GM21515 (cell line): Measurements from ENCODE around the gene NEK11.
A peak's percentile ranks its signal among the peaks of the same experiment; 100 is the strongest.
"Not testable (repeated sequence)": the region's sequence is repeated elsewhere in the genome, so short reads cannot be mapped to it uniquely, and the experiment has no call there.

ENCODE experiments used
- ATAC-seq: cut with Tn5 transposase; IDR thresholded peaks from one replicate; pipeline ENCODE4 v1.9.1; 2021; ENCODE audit not compliant: unreplicated experiment

NEK11 gene

DNA sequence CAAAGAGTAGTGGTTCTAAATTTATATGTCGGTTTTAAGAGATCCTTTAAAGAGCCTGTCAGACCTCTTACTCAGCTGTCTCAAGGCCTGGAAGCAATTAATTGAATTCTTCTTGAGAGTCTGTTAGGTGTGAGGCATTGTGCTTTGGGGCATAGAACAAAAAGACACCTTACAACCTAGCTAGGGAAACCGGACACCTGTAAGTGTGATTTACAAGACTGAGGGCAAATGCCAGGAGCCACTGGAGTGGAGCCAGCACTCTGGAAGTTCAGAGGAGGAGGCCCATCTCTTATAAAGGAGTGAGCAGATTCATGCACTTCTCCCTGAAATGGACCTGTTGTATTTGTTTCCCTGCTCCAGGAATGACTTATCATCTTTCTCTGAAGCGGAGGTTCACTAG is 257.2 kb downstream of the NEK11 start:
- no peak for ATAC-seq

DNA sequence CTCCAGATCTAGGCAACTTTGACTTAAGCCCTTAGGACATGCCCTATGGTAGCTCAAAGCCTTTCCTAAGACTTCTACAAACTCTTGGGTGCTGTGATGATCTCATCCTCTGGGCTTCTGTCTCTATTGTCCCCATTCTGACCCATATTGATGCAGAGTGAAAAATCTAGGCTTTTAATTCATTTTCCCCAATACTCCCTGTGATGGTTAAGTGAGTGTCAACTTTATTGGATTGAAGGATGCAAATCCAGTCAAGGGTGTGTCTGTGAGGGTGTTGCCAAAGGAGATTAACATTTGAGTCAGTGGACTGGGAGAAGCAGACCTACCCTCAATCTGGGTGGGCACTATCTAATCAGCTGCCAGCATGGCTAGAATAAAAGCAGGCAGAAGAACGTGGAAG is 257.6 kb downstream of the NEK11 start:
- ATAC-seq = no peak

- no peak for ATAC-seq
Measured at GRCh38 chr3:131285456-131285855, 258.8 kb downstream of the NEK11 start.

GRCh38 chr3:131299836-131300235 is 273.2 kb downstream of the NEK11 start:
- no peak for ATAC-seq

DNA sequence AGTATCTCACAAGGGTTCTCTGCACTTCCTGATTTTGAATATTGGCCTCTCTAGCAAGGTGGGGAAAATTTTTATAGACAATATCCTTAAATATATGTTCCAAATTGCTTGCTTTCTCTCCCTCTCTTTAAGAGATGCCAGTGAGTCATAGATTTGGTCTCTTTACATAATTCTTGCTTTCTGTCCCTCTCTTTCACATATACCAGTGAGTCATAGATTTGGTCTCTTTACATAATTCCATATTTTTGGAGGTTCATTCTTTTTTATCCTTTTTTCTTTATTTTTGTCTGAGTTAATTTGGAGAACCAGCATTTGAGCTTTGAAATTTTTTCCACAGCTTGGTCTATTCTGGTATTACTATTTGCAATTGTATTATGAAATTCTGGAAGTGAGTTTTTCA is 277.2 kb downstream of the NEK11 start:
- ATAC-seq = no peak

GRCh38 chr3:131304890-131305289 is 278.2 kb downstream of the NEK11 start:
- ATAC-seq = no peak

- no peak for ATAC-seq
Measured at GRCh38 chr3:131306242-131306641, 279.6 kb downstream of the NEK11 start.

GRCh38 chr3:131314318-131314717 is 287.6 kb downstream of the NEK11 start:
- no peak for ATAC-seq

GRCh38 chr3:131315162-131315561 is 288.5 kb downstream of the NEK11 start:
- ATAC-seq = no peak

DNA sequence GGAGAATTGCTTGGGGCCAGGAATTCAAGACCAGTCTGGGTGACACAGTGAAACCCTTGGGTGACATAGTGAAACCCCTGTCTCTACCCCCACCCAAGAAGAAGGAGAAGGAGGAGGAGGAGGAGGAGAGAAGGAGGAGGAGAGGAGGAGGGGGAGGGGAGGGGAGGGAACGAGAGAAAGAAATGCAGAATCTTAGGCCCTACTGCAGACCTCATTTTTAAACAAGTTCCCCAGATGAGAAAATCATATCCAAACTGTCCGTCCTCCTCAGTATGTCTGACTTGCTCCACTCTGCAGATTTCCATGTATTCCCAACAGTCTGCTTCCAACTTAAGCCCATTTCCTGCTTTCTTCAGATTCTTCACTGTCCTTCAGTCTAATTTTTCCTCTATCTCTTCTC is 291.0 kb downstream of the NEK11 start:
- no peak for ATAC-seq

- no peak for ATAC-seq
Measured at GRCh38 chr3:131323014-131323413, 296.3 kb downstream of the NEK11 start.

DNA sequence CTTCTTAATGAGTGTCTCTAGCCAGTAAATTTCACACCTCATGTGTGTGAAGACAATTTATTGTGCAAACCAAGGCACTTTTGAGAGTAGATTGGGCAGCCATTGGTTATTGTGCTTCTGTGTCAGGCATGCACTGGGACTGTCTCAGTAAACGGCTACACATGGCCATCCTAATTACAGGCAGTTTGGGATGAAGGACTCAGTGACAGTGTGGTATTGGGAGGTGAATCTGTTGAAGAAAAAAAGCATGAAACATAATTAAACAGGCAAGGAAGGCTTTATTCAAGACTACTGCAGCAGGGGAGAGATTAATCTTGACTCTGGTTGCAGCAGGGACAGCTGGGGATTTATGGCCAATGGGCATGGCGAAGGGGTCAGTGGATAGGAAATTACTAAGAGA is 297.1 kb downstream of the NEK11 start:
- no peak for ATAC-seq

DNA sequence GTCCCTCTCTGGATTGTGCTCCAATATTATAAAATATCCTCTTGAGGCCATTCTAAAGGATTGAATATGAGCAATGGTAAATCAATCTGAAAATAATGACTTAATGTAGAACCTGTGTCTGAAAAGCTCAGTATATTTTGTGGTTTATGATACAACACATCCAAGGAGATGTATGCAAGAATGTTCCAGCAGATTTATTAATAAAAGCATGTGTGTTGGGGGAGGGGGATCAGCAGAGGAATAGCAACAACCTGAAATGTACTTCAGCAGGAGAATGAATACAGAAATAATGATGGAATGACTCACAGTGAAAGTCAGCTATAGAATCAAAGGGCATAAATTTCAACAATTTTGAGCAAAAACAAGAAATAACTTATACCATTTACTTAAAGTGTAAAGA is 298.2 kb downstream of the NEK11 start:
- no peak for ATAC-seq

- ATAC-seq = no peak
Measured at GRCh38 chr3:131326307-131326706, 299.6 kb downstream of the NEK11 start.

DNA sequence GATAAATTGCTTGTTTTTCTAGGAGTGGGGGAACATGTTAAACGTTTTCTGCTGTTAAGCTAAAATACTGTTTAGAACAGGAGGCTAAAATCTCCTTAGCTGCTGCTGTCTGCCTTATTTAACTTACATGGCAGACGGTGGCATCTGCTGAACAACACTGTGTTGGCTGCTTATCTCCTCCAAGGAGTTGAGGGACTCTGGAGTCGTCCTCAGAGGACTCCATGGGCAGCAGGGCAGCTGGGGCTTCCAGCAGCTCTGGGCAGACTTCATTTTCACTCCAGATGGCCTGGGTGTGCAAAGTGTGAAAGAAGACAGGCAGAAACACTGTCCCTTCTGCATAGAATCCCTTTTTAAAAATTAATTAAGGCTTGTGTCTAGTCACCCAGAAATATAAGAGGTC is 302.0 kb downstream of the NEK11 start:
- no peak for ATAC-seq

- peak; percentile 54 for ATAC-seq
Measured at GRCh38 chr3:131329774-131330173, 303.1 kb downstream of the NEK11 start.

DNA sequence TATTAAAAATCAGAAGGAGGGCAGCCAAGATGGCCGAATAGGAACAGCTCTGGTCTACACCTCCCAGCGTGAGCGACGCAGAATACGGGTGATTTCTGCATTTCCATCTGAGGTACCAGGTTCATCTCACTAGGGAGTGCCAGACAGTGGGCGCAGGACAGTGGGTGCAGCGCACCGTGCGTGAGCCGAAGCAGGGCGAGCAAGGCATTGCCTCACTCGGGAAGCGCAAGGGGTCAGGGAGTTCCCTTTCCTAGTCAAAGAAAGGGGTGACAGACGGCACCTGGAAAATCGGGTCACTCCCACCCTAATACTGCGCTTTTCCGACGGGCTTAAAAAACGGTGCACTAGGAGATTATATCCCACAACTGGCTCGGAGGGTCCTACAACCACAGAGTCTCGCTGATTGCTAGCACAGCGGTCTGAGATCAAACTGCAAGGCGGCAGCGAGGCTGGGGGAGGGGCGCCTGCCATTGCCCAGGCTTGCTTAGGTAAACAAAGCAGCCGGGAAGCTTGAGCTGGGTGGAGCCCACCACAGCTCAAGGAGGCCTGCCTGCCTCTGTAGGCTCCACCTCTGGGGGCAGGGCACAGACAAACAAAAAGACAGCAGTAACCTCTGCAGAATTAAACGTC is 304.9 kb downstream of the NEK11 start:
- ATAC-seq = not testable (repeated sequence)

- no peak for ATAC-seq
Measured at GRCh38 chr3:131338948-131339640, 312.4 kb downstream of the NEK11 start.

- ATAC-seq = no peak
Measured at GRCh38 chr3:131341761-131342160, 315.1 kb downstream of the NEK11 start.

- no peak for ATAC-seq
Measured at GRCh38 chr3:131348911-131349310, 322.2 kb downstream of the NEK11 start.

- ATAC-seq = no peak
Measured at GRCh38 chr3:131349454-131349853, 322.8 kb downstream of the NEK11 start.

GRCh38 chr3:131349946-131350347 is 323.3 kb downstream of the NEK11 start:
- no peak for ATAC-seq

DNA sequence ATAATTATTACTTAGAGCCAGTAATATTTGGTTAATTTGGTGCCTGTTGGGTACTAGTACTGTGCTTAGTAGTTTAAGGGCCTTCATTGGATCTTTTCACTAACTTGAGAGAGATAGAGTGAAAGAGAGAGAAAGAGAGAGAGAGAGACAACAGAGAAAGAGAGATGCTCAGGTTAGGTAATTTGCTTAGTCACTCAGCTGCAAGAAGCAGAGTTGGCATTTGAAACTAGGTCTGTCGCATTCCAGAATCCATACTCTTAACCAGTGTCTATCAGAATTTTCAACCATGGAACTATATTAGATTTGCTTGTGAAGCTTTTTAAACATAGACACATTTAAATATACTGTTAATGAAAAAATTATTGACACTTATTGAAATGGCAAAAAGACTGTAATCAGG is 323.8 kb downstream of the NEK11 start:
- no peak for ATAC-seq
